ENCODE data around the gene L1TD1. TPM values are rescaled to one million over a fixed set of nuclear protein-coding genes. Genes with fewer than 3 reads are reported as not detected.

L1TD1 gene
- total and polyA plus RNA-seq, 2 of the 13 experiments (the other 11 are each of a cell fraction or from before 2014, with no cell fraction given): not detected

GRCh38 chr1:62224182-62224581, 29.5 kb downstream of the L1TD1 start:
- no peak for TF ChIP-seq ZNF850 (CRISPR knock-in tag; conservative IDR thresholded peaks at IDR 0.05)
- TF ChIP-seq SETDB1 (CRISPR knock-in tag; IDR thresholded peaks at IDR 0.05; ENCODE audit: borderline replicate concordance): no peak
- TF ChIP-seq PRDM4 (CRISPR knock-in tag; IDR thresholded peaks at IDR 0.05; ENCODE audit: borderline replicate concordance): no peak
- TF ChIP-seq THAP7 (CRISPR knock-in tag; IDR thresholded peaks at IDR 0.05): no peak
- no peak for TF ChIP-seq ZNF543 (CRISPR knock-in tag; IDR thresholded peaks at IDR 0.05)
- no peak for TF ChIP-seq MTA1 (CRISPR knock-in tag; IDR thresholded peaks at IDR 0.05; ENCODE audit: borderline replicate concordance)
- no peak for TF ChIP-seq ZNF280D (CRISPR knock-in tag; IDR thresholded peaks at IDR 0.05)
- no peak for TF ChIP-seq ELK4 (CRISPR knock-in tag; IDR thresholded peaks at IDR 0.05; ENCODE audit: borderline replicate concordance)
- TF ChIP-seq SMAD1 (CRISPR knock-in tag; IDR thresholded peaks at IDR 0.05; ENCODE audit: borderline replicate concordance, low read depth): no peak
- TF ChIP-seq, protein P1, sequence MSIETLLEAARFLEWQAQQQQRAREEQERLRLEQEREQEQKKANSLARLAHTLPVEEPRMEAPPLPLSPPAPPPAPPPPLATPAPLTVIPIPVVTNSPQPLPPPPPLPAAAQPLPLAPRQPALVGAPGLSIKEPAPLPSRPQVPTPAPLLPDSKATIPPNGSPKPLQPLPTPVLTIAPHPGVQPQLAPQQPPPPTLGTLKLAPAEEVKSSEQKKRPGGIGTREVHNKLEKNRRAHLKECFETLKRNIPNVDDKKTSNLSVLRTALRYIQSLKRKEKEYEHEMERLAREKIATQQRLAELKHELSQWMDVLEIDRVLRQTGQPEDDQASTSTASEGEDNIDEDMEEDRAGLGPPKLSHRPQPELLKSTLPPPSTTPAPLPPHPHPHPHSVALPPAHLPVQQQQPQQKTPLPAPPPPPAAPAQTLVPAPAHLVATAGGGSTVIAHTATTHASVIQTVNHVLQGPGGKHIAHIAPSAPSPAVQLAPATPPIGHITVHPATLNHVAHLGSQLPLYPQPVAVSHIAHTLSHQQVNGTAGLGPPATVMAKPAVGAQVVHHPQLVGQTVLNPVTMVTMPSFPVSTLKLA (IDR thresholded peaks at IDR 0.05): no peak
- H2AFZ ChIP-seq (ENCODE audit: low read length): no peak overlapping the region
- ATAC-seq (no peak), FAIRE-seq (no peak), DNase-seq (ENCODE audit: low spot score) (no peak)
- ChIA-PET POLR2A (no interaction called here), CTCF (ENCODE audit: low intra/inter-chr PET ratio, low total read pairs) (no interaction called here)
- in situ Hi-C loops (cut with HindIII; ENCODE audit: extremely low pct_ligation_motif_present, low pct_unique_long_range_greater_than_20kb): no loop called here
- H3K4me2 ChIP-seq (ENCODE audit: low read depth, low read length): no peak overlapping the region
- H3K36me3 ChIP-seq (replicated peaks in 1 of 2; ENCODE audit: control insufficient read depth in 1 of 2, insufficient read depth in 2 of 2, low read length in 2 of 2): no peaks in the 10 kb centered on the region
- no peak overlapping the region for H3K4me3 ChIP-seq (replicated peaks in 1 of 3; ENCODE audit: insufficient read depth in 1 of 3, low read depth in 2 of 3, low read length in 3 of 3)
- no peaks in the 10 kb centered on the region for H3K79me2 ChIP-seq (ENCODE audit: insufficient read depth, low read length)
- H3K27ac ChIP-seq (ENCODE audit: extremely low read length, insufficient read depth, low read length): no peak overlapping the region
- H4K20me1 ChIP-seq (ENCODE audit: insufficient read depth, low read length): no peaks in the 10 kb centered on the region
- peaks cover 17% of the 10 kb centered on the region for H3K4me1 ChIP-seq (ENCODE audit: insufficient read depth, low read length)
- H3K9ac ChIP-seq (ENCODE audit: insufficient read depth, low read depth, low read length): no peak overlapping the region
- no peaks in the 10 kb centered on the region for H3K27me3 ChIP-seq (ENCODE audit: control insufficient read depth in 1 of 2, insufficient read depth in 2 of 2, low read length in 2 of 2)
- intact Hi-C loops (cut with micrococcal nuclease; ENCODE audit: unreplicated experiment): no loop called here
- WGBS (ENCODE audit: low lambda C conversion rate): 45% methylated on average over 2 of the region's 3 CpGs
- no TSS peak for BruUV-seq (replicated peaks)
- H3K9me3 ChIP-seq (ENCODE audit: low read length): no peaks in the 10 kb centered on the region
